Stimulated activated CD4-positive, alpha-beta T cell treated with anti-CD3 and anti-CD28 coated beads, Interleukin-12 subunit alpha, Interleukin-12 subunit beta, amount 100 ng/mL, for 24 hours (primary cell): ENCODE measurements around the gene FBN3.

Source experiments
- DNase-seq, 2 experiments: peaks; one replicate each; pipeline ENCODE4 v3.0.0-alpha.2; 2020; ENCODE audit warnings: low read depth in 2 of 2

Gene FBN3

DNA sequence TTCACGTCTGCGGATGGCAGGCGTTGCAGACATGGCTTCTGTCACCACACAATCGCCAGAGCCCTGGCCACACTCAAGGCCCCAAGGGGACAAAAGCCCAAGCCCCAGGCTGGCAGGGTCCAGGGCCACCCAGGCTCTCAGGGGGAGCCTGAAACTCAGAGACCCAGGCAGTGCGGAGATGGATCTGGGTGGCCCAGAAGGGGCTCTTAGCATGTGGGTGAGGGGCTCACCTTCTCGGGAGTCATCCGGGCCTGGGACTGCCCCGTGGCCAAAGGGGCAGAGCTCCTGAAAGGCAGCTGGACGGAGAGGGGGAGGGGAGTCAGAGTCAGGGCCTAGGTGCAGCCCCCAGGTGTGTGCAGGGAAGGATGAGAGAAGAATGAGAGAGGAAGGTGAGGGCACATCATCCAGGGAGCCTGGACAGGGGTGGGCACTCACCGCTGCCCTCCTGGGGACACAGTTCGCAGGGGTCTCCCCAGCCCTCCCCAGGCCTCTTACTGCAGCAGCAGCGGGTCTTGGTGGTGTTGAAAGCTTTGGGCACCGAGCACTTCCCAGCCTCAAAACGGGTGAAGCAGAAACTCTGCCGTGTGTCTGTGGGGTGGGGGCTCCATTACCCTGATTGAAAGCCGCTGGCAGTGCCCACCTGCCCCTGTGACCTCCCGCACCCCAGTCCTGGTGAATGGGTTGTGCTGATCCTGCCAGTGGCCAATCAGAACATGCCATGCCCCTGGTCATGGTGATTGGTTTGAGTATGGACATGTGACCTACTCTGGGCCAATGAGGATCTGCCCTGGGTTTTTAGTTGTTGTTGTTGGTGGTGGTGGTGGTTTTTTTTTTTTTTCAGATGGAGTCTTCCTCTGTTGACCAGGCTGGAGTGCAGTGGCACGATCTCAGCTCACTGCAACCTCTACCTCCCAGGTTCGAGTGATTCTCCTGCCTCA, 59.5 kb downstream of the FBN3 start:
- DNase-seq, result no peak

DNA sequence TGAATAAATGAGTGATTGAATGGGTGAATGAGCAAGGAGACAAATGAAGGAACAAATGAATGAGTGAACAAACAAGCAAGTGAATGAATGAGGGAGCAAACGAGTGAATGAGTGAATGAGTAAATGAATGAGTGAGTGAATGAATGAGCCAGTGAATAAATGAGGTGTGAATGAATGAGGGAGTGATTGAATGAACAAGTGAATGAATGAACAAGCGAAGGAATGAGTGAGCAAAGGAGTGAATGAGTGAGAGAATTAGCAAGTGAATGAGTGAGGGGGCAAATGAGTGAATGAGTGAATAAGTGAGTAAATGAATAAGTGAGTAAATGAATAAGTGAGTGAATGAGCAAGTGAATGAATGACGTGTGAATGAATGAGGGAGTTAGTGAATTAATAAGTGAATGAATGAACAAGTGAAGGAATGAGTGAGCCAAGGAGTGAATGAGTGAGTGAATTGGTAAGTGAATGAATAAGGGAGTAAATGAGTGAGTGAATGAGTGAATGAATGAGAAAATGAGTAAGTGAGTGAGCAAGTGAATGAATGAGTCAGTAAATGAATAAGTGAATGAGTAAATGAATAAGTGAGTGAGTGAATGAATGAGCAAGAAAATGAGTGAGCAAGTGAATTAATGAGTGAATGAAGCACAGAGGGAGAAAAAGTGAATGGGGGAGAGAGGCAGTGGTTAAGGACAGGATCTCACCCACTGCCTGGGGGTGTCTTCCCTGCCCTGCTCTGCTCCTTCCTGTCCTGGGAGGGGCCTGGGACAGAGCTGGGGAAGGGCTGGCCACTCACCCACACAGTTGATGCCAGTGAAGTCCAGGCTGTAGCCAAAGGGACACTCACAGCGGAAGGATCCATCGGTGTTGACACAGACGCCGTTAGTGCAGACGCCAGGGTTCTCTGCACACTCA, 60.4 kb downstream of the FBN3 start:
- no peak for DNase-seq

DNA sequence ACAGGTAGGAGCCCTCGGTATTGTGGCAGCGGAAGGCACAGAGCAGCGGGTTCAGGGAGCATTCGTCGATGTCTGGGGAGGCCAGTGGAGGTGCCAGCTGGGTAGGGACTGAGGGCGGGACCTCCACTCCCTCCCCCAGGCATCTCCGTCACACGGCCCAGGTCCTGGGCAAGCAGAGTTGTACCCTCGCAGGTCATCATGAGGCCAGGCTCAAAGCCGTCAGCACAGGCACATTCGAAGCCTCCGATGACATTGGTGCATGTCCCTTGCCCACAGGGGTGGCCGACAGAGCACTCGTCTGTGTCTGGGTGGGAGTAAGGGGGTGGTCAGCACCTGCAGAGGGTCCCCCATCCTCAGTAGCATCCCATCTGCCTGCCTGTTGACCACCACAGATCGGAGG, 61.5 kb downstream of the FBN3 start:
- no peak for DNase-seq

DNA sequence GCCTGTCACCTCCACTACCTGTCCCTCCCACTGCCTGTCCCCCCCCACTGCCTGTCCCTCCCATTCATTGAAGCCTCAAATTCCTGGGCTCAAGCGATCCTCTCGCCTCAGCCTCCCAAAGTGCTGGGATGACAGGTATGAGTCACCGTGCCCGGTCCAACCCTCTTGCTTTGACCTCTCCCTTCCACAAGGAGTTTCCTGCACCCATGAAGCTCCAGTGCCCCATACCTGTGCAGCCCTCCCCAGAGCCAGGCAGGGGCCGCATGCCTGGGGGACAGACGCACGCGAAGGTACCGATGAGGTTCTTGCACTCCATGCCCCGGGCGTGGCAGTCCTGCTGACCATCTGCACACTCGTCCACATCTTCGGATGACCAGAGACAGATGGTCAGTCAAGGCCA, 62.5 kb downstream of the FBN3 start:
- DNase-seq, result no peak

DNA sequence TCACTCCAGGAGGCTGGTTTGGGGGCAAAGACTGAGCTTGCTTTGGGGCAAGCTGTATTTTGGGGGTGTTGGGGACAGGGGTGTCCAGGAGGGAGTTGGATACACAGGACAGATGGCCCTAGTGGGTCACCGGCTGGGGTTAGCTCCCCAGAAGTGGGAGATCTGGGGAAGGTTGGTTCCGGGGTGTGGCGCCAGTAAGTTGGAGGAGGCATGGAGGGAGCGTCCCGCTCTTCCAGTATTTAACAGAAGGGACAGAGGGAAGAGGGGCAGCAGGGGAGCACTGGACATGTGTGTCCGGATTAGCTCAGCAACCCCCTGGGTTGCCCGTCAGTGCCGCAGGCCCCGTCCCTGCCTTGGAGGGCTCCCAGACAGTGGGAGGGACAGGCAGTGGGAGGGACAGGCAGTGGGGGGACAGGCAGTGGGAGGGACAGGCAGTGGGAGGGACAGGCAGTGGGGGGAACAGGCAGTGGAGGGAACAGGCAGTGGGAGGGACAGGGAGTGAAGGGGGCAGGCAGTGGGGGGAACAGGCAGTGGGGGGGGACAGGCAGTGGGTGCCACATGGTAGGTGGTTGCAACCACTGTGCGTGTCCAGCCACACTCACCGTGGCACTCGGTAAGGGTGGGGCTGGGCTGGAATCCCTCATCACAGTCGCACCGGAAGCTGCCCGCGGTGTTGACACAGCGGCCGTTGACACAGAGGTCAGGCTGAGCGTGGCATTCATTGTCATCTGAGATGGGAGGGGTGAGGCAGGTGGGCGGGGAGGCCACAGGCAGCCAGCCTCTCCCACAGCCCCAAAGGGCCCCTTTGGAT, 63.6 kb downstream of the FBN3 start:
- DNase-seq, result no peak

DNA sequence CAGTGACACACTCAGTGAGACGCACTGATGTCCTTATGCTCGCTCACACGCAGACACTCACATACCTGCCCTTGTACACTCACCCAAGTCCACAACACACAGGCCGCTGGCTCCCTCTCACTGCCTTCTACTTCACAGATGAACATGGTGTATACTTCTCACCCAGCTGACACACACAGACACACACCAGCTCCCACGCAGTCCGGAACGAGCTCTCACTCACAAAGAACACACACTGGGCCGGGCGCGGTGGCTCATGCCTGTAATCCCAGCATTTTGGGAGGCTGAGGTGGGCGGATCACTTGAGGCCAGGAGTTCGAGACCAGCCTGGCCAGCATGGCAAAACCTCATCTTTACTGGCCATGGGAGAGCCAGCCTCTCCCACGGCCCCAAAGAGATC, 65.2 kb downstream of the FBN3 start:
- no peak for DNase-seq

DNA sequence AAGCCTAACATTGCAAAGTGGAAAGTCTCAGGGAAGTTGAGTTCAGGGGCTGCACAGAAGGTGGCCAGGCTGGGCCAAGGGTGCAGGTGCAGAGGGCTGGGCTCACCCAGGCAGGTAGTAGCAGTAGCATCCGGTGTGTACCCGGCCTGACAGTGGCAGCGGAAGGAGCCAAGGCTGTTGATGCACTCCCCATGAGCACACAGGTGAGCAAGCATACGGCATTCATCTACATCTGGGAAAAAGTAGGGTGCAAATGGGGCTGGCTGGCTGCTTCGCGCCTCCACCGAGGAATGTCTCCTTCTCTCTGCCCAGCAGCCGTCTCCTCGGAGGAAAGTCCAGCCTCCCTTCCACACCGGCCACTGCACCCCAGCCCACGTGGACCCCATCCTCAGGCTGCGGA, 66.3 kb downstream of the FBN3 start:
- no peak for DNase-seq

DNA sequence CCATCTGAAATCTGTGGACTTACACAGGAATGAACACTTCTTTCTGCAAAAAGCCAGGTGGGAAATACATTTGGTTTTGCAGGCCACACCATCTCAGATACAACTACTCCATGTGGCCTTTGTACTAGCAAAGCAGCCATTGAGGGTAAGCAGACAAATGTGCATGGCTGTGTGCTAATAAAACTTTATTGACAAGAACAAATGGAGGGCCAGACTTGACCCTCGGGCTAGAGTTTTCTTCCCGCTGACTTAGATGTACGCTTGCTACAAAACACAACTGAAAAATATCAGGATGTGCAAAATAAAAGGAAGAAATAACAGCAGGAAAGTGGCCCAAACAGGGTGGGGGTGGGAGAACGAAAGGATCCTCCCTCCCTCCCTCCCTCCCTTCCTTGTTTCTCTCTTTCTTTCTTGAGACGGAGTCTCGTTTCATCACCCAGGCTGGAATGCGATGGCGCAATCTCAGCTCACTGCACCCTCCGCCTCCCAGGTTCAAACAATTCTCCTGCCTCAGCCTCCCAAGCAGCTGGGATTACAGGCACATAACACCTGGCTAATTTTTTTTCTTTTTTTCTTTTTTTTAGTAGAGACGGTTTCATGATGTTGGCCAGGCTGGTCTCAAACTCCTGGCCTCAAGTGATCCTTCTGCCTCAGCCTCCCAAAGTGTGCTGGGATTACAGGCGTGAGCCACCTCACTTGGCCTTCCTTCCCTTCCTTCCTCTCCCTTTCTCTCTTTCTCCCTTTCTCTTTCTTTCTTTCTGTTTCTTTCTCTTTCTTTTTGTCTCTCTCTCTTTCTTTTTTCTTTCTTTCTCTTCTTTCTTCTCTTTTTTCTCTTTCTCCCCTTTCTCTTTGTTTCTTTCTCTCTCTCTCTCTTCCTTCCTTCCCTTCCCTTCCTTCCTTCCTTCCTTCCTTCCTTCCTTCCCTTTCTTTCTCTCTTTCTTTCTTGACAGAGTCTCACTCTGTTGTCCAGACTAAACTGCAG, 67.5 kb downstream of the FBN3 start:
- no peak for DNase-seq

DNA sequence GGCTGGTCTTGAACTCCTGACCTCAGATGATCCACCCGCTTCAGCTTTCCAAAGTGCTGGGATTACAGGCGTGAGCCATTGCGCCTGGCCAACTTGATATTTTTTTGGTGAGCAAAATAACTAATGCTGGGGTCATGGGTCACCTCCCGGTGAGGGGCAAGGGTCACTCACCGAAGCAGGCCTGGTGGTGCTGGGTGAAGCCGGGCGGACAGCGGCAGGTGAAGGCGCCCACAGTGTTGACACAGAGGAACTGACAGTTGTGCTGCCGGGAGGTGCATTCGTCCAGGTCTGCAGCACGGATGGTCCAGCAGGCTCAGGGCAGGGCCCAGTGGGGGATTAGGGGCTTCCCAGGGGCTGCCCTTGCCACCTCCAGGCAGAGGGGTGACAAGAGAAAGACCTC, 68.6 kb downstream of the FBN3 start:
- DNase-seq, result no peak

DNA sequence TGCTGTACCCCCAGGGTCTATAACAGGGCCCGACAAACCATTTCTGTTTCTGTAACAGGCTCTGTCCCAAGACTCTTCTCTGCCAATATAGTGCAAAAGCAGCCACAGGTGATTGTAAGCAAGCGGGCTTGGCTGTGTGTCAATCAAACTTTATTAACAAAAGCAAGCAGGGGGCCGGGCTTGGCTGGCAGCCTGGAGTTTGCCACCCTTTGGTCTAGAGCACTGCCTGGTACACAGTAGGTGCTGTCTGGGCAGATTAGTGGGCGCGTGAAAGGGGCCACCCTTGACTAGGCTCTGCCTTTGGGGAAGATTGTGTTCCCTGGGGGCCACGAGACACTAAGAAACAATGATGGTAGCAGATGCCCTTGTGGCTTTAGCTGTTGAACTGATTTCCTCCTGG, 69.4 kb downstream of the FBN3 start:
- DNase-seq, result no peak

DNA sequence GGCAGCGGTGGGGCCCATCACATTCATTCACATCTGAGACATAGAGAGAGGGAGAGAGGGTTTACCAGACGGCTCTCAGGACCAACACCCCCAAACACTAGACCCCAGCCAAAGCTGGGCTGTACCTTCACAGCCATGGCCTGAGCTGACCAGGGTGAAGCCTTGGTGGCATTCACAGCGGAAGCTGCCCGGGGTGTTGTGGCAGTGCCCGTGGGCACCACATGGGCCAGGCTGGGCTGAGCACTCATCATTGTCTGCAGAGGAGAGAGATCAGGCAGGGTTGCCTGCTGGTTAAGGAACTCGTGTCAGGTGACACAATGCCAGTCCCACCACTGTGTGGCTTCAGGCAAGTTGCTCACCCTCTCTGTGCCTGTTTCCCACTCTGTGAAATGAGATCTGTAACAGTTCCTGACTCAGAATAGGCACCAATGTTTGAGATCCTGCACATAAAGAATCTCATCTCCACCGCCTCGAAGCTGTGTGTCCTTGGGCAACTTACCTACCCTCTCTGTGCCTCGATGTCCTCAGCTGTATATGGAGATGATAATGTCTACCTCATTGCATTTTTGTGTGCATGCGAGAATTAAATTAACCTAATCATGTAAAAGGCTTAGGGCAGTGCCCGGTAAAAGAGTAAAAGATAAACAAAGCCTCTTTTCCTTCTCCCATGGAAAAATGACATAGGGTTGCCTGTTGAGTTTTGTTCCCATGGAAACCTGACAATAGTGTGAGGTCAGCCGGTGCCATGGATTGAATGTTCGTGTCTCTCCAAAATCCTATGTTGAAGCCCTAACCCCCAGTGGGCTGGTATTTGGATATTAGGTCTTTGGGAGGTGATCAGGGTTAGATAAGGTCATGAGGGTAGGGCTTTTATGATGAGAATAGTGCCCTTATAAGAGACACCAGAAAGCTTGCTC, 74.0 kb downstream of the FBN3 start:
- DNase-seq, result no peak

DNA sequence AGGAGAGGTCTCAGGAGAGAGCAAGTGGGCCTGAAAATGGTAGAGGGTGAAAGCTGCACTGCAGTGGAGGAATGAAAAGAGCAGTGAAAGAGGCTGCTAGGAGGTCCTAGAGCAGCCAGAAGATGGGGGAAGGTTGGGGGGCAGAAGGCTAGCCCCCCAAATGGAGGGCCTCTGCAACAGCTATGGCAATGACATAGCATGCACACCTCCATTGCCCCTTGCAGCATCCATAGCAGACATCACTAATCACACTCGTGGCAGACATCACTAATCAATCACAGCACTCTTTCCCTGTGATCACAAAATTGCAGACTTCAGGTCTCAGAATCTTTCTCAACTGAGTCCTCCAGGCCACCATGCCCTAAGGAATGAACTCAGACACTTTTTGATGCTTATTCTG, 74.9 kb downstream of the FBN3 start:
- DNase-seq, result no peak

DNA sequence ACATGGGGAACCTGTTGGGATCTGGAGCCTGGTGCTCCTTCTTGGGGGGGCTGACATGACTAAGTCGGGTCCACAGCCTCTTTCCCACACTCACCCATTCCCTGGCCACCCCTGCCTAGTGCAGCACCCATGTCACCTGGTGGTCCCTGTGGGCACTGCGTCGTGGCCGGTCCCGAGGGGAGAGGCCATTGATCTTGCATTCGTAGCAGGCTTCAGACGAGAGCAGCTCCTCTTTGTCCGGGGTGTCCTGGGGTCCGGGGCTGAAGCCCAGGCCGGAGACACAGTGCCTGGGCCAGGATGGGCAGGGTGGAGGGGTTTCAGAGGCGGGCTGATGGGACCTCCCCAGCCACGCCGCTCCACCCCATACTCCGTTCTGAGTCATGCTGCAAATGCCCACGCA, 77.5 kb downstream of the FBN3 start:
- DNase-seq, result no peak

DNA sequence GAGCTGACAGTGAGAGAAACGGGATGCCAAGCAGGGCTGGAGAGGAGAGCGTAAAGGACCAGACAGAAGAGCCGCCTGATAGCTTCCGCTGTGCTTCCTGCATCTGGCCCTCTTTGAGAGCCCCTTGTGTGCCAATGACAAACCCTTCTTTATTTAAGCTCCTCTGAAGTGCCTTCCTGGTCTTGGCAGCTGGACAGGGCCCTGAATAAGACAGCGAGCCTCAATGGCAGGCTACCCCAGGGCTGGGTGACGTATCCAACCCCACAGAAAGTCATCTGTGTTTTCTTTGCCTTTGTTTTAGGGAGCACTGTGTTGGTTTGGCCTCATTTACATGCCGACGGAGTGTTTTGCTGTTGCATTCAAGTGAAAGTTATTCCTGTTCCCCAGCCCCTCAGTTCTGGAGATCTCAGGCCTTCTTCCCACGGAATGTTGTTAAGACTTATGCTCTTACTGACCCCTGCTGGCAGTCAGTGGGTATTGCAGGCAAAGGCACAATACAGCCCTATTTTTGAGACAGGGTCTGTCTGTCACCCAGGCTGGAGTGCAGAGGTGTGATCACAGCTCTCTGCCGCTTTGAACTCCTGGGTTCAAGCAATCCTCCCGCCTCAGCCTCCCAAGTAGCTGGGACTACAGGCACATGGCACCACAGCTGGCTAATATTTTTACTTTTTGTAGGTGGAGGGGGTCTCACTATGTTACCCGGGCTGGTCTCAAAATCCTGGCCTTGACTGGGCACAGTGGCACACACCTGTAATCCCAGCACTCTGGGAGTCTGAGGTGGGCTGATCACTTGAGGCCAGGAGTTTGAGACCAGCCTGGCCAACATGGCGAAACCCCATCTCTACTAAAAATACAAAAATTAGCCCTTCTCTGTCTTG, 80.1 kb downstream of the FBN3 start:
- peak in 1 of 2 experiments; percentile 26 for DNase-seq

DNA sequence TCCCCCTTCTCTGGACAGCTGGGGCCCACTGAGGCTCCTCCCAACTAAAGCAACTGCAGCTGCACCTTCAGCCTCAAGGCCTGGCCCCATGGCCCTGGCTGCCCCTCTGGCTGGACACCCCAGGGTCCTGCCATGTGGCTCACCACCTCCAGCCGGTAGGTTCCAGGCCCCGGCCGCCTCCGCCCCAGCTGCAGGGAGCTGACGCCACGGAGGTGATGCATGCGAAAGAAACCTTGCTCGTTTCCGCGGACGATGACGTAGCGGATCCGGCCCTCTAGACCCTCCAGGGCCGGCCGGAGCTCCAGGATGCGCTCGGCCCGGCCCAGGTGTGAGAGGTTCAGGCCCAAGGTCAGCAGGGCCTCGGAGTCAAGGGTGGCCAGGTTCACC, 83.5 kb downstream of the FBN3 start:
- DNase-seq, result no peak

DNA sequence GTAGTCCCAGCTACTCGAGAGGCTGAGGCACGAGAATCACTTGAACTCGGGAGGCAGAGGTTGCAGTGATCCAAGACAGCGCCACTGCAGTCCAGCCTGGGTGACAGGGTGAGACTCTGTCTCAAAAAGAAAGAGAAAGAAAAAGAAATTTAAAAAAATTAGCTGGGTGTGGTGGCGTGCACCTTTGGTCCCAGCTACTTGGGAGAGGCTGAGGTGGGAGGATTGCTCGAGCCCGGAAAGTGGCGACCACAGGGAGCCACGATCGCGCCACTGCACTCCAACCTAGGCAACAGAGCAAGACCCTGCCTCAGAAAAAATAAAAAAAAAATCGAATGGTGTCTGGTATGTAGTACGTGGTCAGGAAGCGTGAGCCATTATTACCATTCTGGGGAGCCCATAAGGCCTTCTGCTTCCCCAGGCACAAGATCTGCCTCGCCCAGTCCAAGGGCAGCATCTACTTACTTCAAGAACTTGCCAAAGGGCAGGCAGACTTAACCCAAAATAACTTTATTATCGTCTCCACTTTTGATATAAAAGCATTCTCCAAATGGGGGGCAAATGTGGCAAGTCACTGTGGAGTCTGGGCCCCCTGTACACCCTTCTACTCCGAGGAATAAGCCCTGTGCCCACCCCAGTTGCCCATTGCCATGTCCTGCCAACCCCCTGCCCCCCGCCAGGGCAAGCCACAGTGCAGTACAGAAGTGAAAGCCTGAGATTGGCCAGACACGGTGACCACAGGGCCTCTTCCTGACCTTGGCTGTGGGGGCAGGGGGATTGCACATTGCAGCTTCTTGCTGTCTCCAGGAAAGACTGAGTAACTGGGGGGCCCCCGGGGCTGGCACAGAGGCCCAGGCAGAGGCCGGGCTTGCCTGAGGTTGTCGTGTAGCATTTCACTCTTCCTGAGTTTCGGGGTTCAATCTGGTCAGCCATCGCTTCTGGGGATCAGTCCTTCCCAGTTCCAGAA, 84.2 kb downstream of the FBN3 start:
- DNase-seq, result no peak

DNA sequence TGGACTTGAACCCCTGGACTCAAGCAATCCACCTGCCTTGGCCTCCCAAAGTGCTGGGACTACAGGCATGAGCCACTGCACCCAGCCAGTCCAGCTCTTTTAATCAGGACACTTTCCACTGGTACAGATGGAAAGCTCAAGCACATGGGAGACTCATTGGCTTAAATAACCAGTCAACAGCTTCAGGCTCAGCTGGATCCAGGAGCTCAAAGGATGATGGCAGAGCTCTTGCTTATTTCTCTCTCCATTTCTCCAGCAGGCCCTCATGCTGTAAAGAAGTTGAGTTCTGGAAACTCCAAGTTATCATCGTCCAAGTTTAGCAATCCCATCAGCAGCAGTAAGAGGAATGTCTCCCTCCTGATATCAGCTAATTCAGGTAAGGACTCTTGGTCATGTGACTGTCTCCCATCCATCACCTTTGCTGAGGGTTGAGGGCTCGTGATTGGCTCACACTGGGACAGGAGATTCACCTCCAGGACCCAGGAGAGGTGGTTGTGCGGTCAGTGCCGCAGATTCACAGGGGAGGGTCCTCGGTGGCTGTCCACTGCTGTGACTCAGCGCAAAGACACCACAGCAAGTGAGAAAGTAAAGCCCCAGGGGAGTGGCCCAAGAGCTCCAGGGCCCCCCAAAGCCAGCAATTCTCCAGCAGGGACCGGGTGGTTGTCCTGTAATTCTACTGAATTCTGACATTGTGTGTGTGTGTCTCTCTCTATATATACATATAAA, 91.7 kb downstream of the FBN3 start:
- DNase-seq, result no peak
